SK-N-SH (cell line): Measurements from ENCODE around the gene STEAP1. TPM values are rescaled to one million over a fixed set of nuclear protein-coding genes. Genes with fewer than 3 reads are reported as not detected.

Experiments used
- CTCF ChIA-PET: fragments of 300-600, 350-600 bp; formaldehyde crosslinking; extraction: SDS; loops from one replicate; lab custom pipeline; 2021; lab: Yijun Ruan, JAX
- POLR2A ChIA-PET: fragments of 350-600 bp; sonication (Branson Sonifier 250); formaldehyde crosslinking; extraction: SDS; loops from one replicate; lab custom pipeline; 2020; ENCODE audit warnings: antibody characterized with exemption, inconsistent platforms; lab: Yijun Ruan, JAX
- DNase-seq: peaks from one replicate; pipeline ENCODE4 v3.0.0; 2012
- H2AFZ ChIP-seq: fragments of 200-600 bp; sonication (generic); 2 replicates; pipeline ENCODE4 v1.8.1; 2016; ENCODE audit warnings: antibody characterized with exemption, mild to moderate bottlenecking, low read depth
- H3F3A ChIP-seq: fragments of 200-600 bp; sonication (generic); replicated peaks from 2 replicates; pipeline ENCODE3; 2016; ENCODE audit warnings: antibody characterized with exemption, mild to moderate bottlenecking; ENCODE audit not compliant: insufficient read depth
- H3K27ac ChIP-seq, 2 experiments: fragments of 200-500 bp in 1 of 2; fragments of 200-600 bp in 1 of 2; sonication (Bioruptor generic) in 1 of 2; sonication (generic), shearing (Covaris generic) in 1 of 2; 2 replicates each; pipeline versions ENCODE4 v1.5.1 to v1.6.1; 2014 to 2016; ENCODE audit warnings: low read depth in 2 of 2, inconsistent platforms in 1 of 2, low read length in 1 of 2, mild to moderate bottlenecking in 1 of 2, mixed read lengths in 1 of 2
- H3K27me3 ChIP-seq: fragments of 200-600 bp; sonication (generic), shearing (Covaris generic); 2 replicates; pipeline ENCODE4 v1.6.1; 2016; ENCODE audit warnings: mixed run types; ENCODE audit not compliant: insufficient read depth
- H3K36me3 ChIP-seq, 2 experiments: fragments of 200-500 bp in 1 of 2; fragments of 200-600 bp in 1 of 2; sonication (Bioruptor generic) in 1 of 2; sonication (generic) in 1 of 2; replicated peaks in 1 of 2; 2 replicates each; pipeline versions ENCODE3 to v1.5.1; 2014 to 2016; ENCODE audit warnings: low read length in 1 of 2, mild to moderate bottlenecking in 1 of 2; ENCODE audit not compliant: insufficient read depth in 2 of 2, control insufficient read depth in 1 of 2
- H3K4me1 ChIP-seq, 2 experiments: fragments of 200-500 bp in 1 of 2; fragments of 200-600 bp in 1 of 2; sonication (Bioruptor generic) in 1 of 2; sonication (generic), shearing (Covaris generic) in 1 of 2; 2 replicates each; pipeline versions ENCODE4 v1.5.1 to v1.6.1; 2014 to 2016; ENCODE audit warnings: low read depth in 1 of 2, low read length in 1 of 2, mixed run types in 1 of 2; ENCODE audit not compliant: insufficient read depth in 2 of 2, control insufficient read depth in 1 of 2
- H3K4me2 ChIP-seq: fragments of 200-600 bp; sonication (generic), shearing (Covaris generic); 2 replicates; pipeline ENCODE4 v1.6.1; 2017; ENCODE audit warnings: mixed run types
- H3K4me3 ChIP-seq, 2 experiments: fragments of 200-500 bp in 1 of 2; fragments of 200-600 bp in 1 of 2; sonication (Bioruptor generic) in 1 of 2; sonication (generic), shearing (Covaris generic) in 1 of 2; 2 replicates each; pipeline versions ENCODE4 v1.5.1 to v1.8.1; 2014 to 2016; ENCODE audit warnings: low read depth in 2 of 2, inconsistent platforms in 1 of 2, low read length in 1 of 2, mild to moderate bottlenecking in 1 of 2, mixed read lengths in 1 of 2, moderate library complexity in 1 of 2
- H3K79me2 ChIP-seq: fragments of 200-600 bp; sonication (generic); 2 replicates; pipeline ENCODE4 v1.8.1; 2017; ENCODE audit warnings: mild to moderate bottlenecking; ENCODE audit not compliant: insufficient read depth
- H3K9ac ChIP-seq: fragments of 200-600 bp; sonication (generic); 2 replicates; pipeline ENCODE4 v1.6.1; 2017; ENCODE audit warnings: mixed run types
- H3K9me2 ChIP-seq: fragments of 200-600 bp; sonication (generic); 2 replicates; pipeline ENCODE4 v1.6.1; 2017; ENCODE audit warnings: mixed run types
- H3K9me3 ChIP-seq: fragments of 200-600 bp; sonication (generic); 2 replicates; pipeline ENCODE4 v1.6.1; 2017; ENCODE audit warnings: mixed run types, mild to moderate bottlenecking, moderate library complexity
- H4K20me1 ChIP-seq: fragments of 200-600 bp; sonication (generic); 2 replicates; pipeline ENCODE4 v1.6.1; 2017; ENCODE audit warnings: mild to moderate bottlenecking, mixed run types; ENCODE audit not compliant: insufficient read depth
- GABPA ChIP-seq: IDR thresholded peaks from 2 replicates; pipeline ENCODE4 v1.4.0; 2012; ENCODE audit warnings: low read depth, mild to moderate bottlenecking
- GATA2 ChIP-seq: sonication (generic); formaldehyde crosslinking; IDR thresholded peaks from 2 replicates; pipeline ENCODE4 v1.5.0; 2020; ENCODE audit warnings: mild to moderate bottlenecking, missing genetic modification reagents
- IRF3 ChIP-seq: fragments of 150-350 bp; IDR thresholded peaks from 2 replicates; pipeline ENCODE4 v1.6.1; 2016; ENCODE audit warnings: mild to moderate bottlenecking, low read depth, low read length
- MEF2A ChIP-seq: IDR thresholded peaks from 2 replicates; pipeline ENCODE4 v1.4.0; 2012; ENCODE audit warnings: low read depth, borderline replicate concordance
- NFIC ChIP-seq: IDR thresholded peaks from 2 replicates; pipeline ENCODE4 v1.4.0; 2012; ENCODE audit warnings: borderline replicate concordance
- POLR2AphosphoS5 ChIP-seq: IDR thresholded peaks from 2 replicates; pipeline ENCODE4 v1.6.1; 2012; ENCODE audit warnings: low read depth, low read length
- RAD21 ChIP-seq: IDR thresholded peaks from 2 replicates; pipeline ENCODE4 v1.6.1; 2012; ENCODE audit warnings: mild to moderate bottlenecking, low read length
- REST ChIP-seq: IDR thresholded peaks from 2 replicates; pipeline ENCODE4 v1.6.1; 2012; ENCODE audit warnings: mild to moderate bottlenecking, low read depth, low read length, moderate library complexity
- RFX5 ChIP-seq: IDR thresholded peaks from 2 replicates; pipeline ENCODE4 v1.6.1; 2012; ENCODE audit warnings: mild to moderate bottlenecking, improper control_type of control experiment, low read length
- RXRA ChIP-seq: IDR thresholded peaks from 2 replicates; pipeline ENCODE4 v1.4.0; 2012; ENCODE audit warnings: low read depth, mild to moderate bottlenecking, borderline replicate concordance
- SMC3 ChIP-seq: IDR thresholded peaks from 2 replicates; pipeline ENCODE4 v1.6.1; 2012; ENCODE audit warnings: low read depth, low read length, improper control_type of control experiment
- TCF12 ChIP-seq: IDR thresholded peaks from 2 replicates; pipeline ENCODE4 v1.4.0; 2012
- USF1 ChIP-seq: IDR thresholded peaks from 2 replicates; pipeline ENCODE4 v1.4.0; 2012; ENCODE audit warnings: low read depth, borderline replicate concordance
- YY1 ChIP-seq: IDR thresholded peaks from 2 replicates; pipeline ENCODE4 v1.4.0; 2012; ENCODE audit warnings: low read depth, mild to moderate bottlenecking
- WGBS: methylation state at CpG from one replicate; pipeline ENCODE4 v1.1.6; 2017; ENCODE audit warnings: low lambda C conversion rate; 5-methylcytosine and 5-hydroxymethylcytosine counted together
- polyA plus RNA-seq, 3 experiments: library from polyadenylated mRNA; depleted of rRNA; stranded (reverse); fragments of >200 nt; gene quantifications; 2 replicates each; pipeline ENCODE4 v1.2.3, GENCODE V29; 2012
- TF ChIP-seq, protein P1 (sequence below): IDR thresholded peaks from 2 replicates; pipeline ENCODE4; 2012
- TF ChIP-seq, protein P2 (sequence below): IDR thresholded peaks from 2 replicates; pipeline ENCODE4 v1.4.0; 2012; ENCODE audit warnings: low read depth, borderline replicate concordance
- TF ChIP-seq, protein P3 (sequence below): fragments of 200-600 bp; sonication (generic); IDR thresholded peaks from 2 replicates; pipeline ENCODE4 v1.6.1; 2017; ENCODE audit warnings: antibody characterized with exemption, mild to moderate bottlenecking, moderate library complexity
- TF ChIP-seq, protein P4 (sequence below): fragments of 150-350 bp; IDR thresholded peaks from 2 replicates; pipeline ENCODE4 v1.6.1; 2017; ENCODE audit warnings: antibody characterized with exemption, low read length, low read depth, borderline replicate concordance

Gene STEAP1
- polyA plus RNA-seq, 1 of the 3 experiments (the other 2 are of a cell fraction): 17.0 TPM

GRCh38 chr7:90172121-90172520, 17.9 kb downstream of the STEAP1 start:
- no peaks in the 10 kb centered on the region for H3K79me2 ChIP-seq
- no peaks in the 10 kb centered on the region for H3K9me2 ChIP-seq
- H3K4me1 ChIP-seq: no peaks in the 10 kb centered on the region
- peaks cover 22% of the 10 kb centered on the region for H3K9me3 ChIP-seq
- ChIA-PET CTCF (interaction anchor here (1.0 to 1.5 kb wide), 2 partner anchors 15 to 255 kb away, joined by 3 to 4 read pairs; no protein-coding TSS in a partner anchor), POLR2A (no interaction called here)
- peaks cover 0 to 8% of the 10 kb centered on the region in 2 experiments for H3K36me3 ChIP-seq
- H3K27me3 ChIP-seq: no peaks in the 10 kb centered on the region
- H4K20me1 ChIP-seq: no peaks in the 10 kb centered on the region
- 48% methylated on average over 2 of the region's 2 CpGs for WGBS
- DNase-seq: no peak
- TF ChIP-seq, protein P1, sequence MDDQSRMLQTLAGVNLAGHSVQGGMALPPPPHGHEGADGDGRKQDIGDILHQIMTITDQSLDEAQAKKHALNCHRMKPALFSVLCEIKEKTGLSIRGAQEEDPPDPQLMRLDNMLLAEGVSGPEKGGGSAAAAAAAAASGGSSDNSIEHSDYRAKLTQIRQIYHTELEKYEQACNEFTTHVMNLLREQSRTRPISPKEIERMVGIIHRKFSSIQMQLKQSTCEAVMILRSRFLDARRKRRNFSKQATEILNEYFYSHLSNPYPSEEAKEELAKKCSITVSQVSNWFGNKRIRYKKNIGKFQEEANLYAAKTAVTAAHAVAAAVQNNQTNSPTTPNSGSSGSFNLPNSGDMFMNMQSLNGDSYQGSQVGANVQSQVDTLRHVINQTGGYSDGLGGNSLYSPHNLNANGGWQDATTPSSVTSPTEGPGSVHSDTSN: no peak
- TF ChIP-seq IRF3 (no peak), NFIC (no peak), POLR2AphosphoS5 (no peak), RFX5 (no peak), RAD21 (no peak), GATA2 (CRISPR knock-in tag) (no peak), YY1 (no peak), RXRA (no peak), REST (no peak), TCF12 (no peak), GABPA (no peak), SMC3 (no peak), MEF2A (no peak), USF1 (no peak)
- TF ChIP-seq, protein P2, sequence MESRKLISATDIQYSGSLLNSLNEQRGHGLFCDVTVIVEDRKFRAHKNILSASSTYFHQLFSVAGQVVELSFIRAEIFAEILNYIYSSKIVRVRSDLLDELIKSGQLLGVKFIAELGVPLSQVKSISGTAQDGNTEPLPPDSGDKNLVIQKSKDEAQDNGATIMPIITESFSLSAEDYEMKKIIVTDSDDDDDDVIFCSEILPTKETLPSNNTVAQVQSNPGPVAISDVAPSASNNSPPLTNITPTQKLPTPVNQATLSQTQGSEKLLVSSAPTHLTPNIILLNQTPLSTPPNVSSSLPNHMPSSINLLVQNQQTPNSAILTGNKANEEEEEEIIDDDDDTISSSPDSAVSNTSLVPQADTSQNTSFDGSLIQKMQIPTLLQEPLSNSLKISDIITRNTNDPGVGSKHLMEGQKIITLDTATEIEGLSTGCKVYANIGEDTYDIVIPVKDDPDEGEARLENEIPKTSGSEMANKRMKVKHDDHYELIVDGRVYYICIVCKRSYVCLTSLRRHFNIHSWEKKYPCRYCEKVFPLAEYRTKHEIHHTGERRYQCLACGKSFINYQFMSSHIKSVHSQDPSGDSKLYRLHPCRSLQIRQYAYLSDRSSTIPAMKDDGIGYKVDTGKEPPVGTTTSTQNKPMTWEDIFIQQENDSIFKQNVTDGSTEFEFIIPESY: no peak
- TF ChIP-seq, protein P3, sequence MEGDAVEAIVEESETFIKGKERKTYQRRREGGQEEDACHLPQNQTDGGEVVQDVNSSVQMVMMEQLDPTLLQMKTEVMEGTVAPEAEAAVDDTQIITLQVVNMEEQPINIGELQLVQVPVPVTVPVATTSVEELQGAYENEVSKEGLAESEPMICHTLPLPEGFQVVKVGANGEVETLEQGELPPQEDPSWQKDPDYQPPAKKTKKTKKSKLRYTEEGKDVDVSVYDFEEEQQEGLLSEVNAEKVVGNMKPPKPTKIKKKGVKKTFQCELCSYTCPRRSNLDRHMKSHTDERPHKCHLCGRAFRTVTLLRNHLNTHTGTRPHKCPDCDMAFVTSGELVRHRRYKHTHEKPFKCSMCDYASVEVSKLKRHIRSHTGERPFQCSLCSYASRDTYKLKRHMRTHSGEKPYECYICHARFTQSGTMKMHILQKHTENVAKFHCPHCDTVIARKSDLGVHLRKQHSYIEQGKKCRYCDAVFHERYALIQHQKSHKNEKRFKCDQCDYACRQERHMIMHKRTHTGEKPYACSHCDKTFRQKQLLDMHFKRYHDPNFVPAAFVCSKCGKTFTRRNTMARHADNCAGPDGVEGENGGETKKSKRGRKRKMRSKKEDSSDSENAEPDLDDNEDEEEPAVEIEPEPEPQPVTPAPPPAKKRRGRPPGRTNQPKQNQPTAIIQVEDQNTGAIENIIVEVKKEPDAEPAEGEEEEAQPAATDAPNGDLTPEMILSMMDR: no peak
- TF ChIP-seq, protein P4, sequence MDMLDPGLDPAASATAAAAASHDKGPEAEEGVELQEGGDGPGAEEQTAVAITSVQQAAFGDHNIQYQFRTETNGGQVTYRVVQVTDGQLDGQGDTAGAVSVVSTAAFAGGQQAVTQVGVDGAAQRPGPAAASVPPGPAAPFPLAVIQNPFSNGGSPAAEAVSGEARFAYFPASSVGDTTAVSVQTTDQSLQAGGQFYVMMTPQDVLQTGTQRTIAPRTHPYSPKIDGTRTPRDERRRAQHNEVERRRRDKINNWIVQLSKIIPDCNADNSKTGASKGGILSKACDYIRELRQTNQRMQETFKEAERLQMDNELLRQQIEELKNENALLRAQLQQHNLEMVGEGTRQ: no peak
- H3K9ac ChIP-seq: no peak overlapping the region
- H3K4me3 ChIP-seq: no peak overlapping the region
- no peaks in the 10 kb centered on the region for H3F3A ChIP-seq
- H2AFZ ChIP-seq: no peak overlapping the region
- H3K27ac ChIP-seq: no peak overlapping the region
- H3K4me2 ChIP-seq: no peak overlapping the region
